Panc1 (cell line): Measurements from ENCODE around the gene ADPRS. TPM values are rescaled to one million over a fixed set of nuclear protein-coding genes. Genes with fewer than 3 reads are reported as not detected.

Experiments
- ATAC-seq: fragments of 200-7000 bp; cut with Tn5 transposase; 2 replicates; pipeline ENCODE4 v1.9.1; 2020; ENCODE audit warnings: mild to moderate bottlenecking, moderate library complexity
- BruUV-seq: library from RNA; stranded (reverse); fragments of 400-500 nt; replicated peaks from 2 replicates; lab custom pipeline; 2021; lab: Mats Ljungman, UMichigan
- CTCF ChIA-PET: fragments of 300-600 bp; sonication (Branson Sonifier 250); formaldehyde crosslinking; loops from one replicate; lab custom pipeline; 2022; ENCODE audit warnings: antibody characterized with exemption; lab: Charles Lee
- POLR2A ChIA-PET: fragments of 300-600 bp; sonication (Branson Sonifier 250); formaldehyde crosslinking; loops from one replicate; lab custom pipeline; 2022; ENCODE audit warnings: antibody characterized with exemption; lab: Charles Lee
- DNase-seq: peaks from one replicate; pipeline ENCODE4 v3.0.0-alpha.2; 2010; ENCODE audit warnings: low read depth, low spot score
- H3K27ac ChIP-seq: 2 replicates; pipeline ENCODE4 v1.5.1; 2011; ENCODE audit warnings: mild to moderate bottlenecking, low read length, inconsistent platforms
- H3K27me3 ChIP-seq: fragments of 200-500 bp; sonication (Bioruptor generic); 2 replicates; pipeline ENCODE4 v1.6.0; 2014; ENCODE audit warnings: low read length, inconsistent platforms; ENCODE audit not compliant: control insufficient read depth, insufficient read depth
- H3K36me3 ChIP-seq: fragments of 200-500 bp; sonication (Bioruptor generic); 2 replicates; pipeline ENCODE4 v1.5.1; 2014; ENCODE audit warnings: inconsistent platforms, mild to moderate bottlenecking, low read length, moderate library complexity; ENCODE audit not compliant: control insufficient read depth, insufficient read depth
- H3K4me1 ChIP-seq: 2 replicates; pipeline ENCODE4 v1.5.1; 2011; ENCODE audit warnings: inconsistent platforms, mild to moderate bottlenecking, low read length, moderate library complexity; ENCODE audit not compliant: control insufficient read depth, insufficient read depth
- H3K4me3 ChIP-seq, 2 experiments: 2 replicates each; pipeline ENCODE4 v1.5.1; 2011 to 2012; ENCODE audit warnings: low read depth in 2 of 2, low read length in 2 of 2, mild to moderate bottlenecking in 2 of 2, inconsistent platforms in 1 of 2, moderate library complexity in 1 of 2
- H3K9me3 ChIP-seq: fragments of 200-500 bp; sonication (Bioruptor generic); 2 replicates; pipeline ENCODE4 v1.5.1; 2014; ENCODE audit warnings: low read depth, mild to moderate bottlenecking, inconsistent platforms, low read length, moderate library complexity; ENCODE audit not compliant: control insufficient read depth, insufficient read depth
- CTCF ChIP-seq: fragments of 450-650 bp; IDR thresholded peaks from 2 replicates; pipeline ENCODE4 v1.5.1; 2017; ENCODE audit warnings: mild to moderate bottlenecking
- POLR2AphosphoS5 ChIP-seq: IDR thresholded peaks from 2 replicates; pipeline ENCODE4 v1.6.1; 2012; ENCODE audit warnings: mild to moderate bottlenecking, low read depth, low read length, moderate library complexity
- REST ChIP-seq, 2 experiments: IDR thresholded peaks; 2 replicates each; pipeline ENCODE4 v1.6.1; 2011 to 2012; ENCODE audit warnings: low read depth in 2 of 2, control low read depth in 1 of 2, low read length in 1 of 2, mild to moderate bottlenecking in 1 of 2, moderate library complexity in 1 of 2; ENCODE audit not compliant: insufficient read depth in 1 of 2
- SIN3A ChIP-seq: IDR thresholded peaks from 2 replicates; pipeline ENCODE4 v1.6.1; 2012; ENCODE audit warnings: low read depth, mild to moderate bottlenecking, low read length, moderate library complexity, borderline replicate concordance; ENCODE audit not compliant: insufficient read depth
- TCF7L2 ChIP-seq: IDR thresholded peaks from 2 replicates; pipeline ENCODE4 v1.6.1; 2011; ENCODE audit warnings: mild to moderate bottlenecking, low read depth, low read length, inconsistent platforms
- in situ Hi-C: cut with HindIII; loops from 2 replicates; pipeline ENCODE4 v1.10.0; 2016; ENCODE audit warnings: low sequenced_read_pairs, low pct_unique_long_range_greater_than_20kb
- intact Hi-C: fragments of 100-400 bp; cut with micrococcal nuclease; formaldehyde crosslinking; loops from one replicate; pipeline ENCODE4 v1.10.0; 2022; ENCODE audit not compliant: unreplicated experiment
- total RNA-seq: library from RNA; stranded (reverse); gene quantifications from one replicate; pipeline ENCODE4 v1.2.1, GENCODE V29; 2021; ENCODE audit not compliant: unreplicated experiment

The ADPRS gene
- total RNA-seq, 1 experiment from 2014 or later, result 32.2 TPM

GRCh38 chr1:36134031-36134430, 45.3 kb downstream of the ADPRS start:
- CTCF ChIA-PET, result interaction anchor here (0.6 to 1.5 kb wide), 4 partner anchors 24 to 54 kb away, joined by 3 to 8 read pairs (median 4); no protein-coding TSS in a partner anchor
- no peak for TF ChIP-seq POLR2AphosphoS5
- TF ChIP-seq CTCF, result no peak
- no peak for TF ChIP-seq TCF7L2
- TF ChIP-seq REST (IDR thresholded peaks at IDR 0.05; ENCODE audit: insufficient read depth in 1 of 2, low read depth in 2 of 2, low read length in 1 of 2), result no peak
- no peak for TF ChIP-seq SIN3A
- POLR2A ChIA-PET, result interaction anchor here (0.6 kb wide), 1 partner anchor 21 kb away, joined by 3 read pairs; no protein-coding TSS in a partner anchor
- BruUV-seq, result no TSS peak
- in situ Hi-C loops, result no loop called here
- Histone ChIP-seq H3K4me3 (no peak overlapping the region), H3K27me3 (no peaks in the 10 kb centered on the region), H3K27ac (no peak overlapping the region), H3K9me3 (no peaks in the 10 kb centered on the region), H3K4me1 (peaks cover 3% of the 10 kb centered on the region; the same call in 1 of the 2 replicates), H3K36me3 (peaks cover 15% of the 10 kb centered on the region)
- DNase-seq, result no peak
- intact Hi-C loops, result loop anchor here (1.0 kb wide), 1 partner anchor 34 kb away; no protein-coding TSS in a partner anchor
- ATAC-seq, result no peak

GRCh38 chr1:36134505-36135329, 46.0 kb downstream of the ADPRS start:
- TF ChIP-seq SIN3A (no peak), CTCF (peak; percentile 87)
- no peak for DNase-seq
- H3K36me3 ChIP-seq, result peaks cover 19% of the 10 kb centered on the region
- H3K27me3 ChIP-seq, result no peaks in the 10 kb centered on the region
- intact Hi-C loops, result loop anchor here (1.0 kb wide), 1 partner anchor 34 kb away; no protein-coding TSS in a partner anchor
- in situ Hi-C loops, result no loop called here
- POLR2A ChIA-PET, result interaction anchor here (0.5 to 0.7 kb wide), 2 partner anchors 14 to 246 kb away, joined by 3 read pairs; partner anchors contain the start of gene TRAPPC3
- no peak overlapping the region for H3K4me3 ChIP-seq
- H3K9me3 ChIP-seq, result no peaks in the 10 kb centered on the region
- no peak overlapping the region for H3K27ac ChIP-seq
- no TSS peak for BruUV-seq
- CTCF ChIA-PET, result interaction anchor here (0.6 to 1.5 kb wide), 10 partner anchors 11 to 139 kb away, joined by 3 to 12 read pairs (median 4); partner anchors contain the start of gene TRAPPC3
- H3K4me1 ChIP-seq, result peaks cover 3% of the 10 kb centered on the region; the same call in 1 of the 2 replicates
- ATAC-seq, result peak; percentile 80
